GM23248 (cell line): Measurements from ENCODE around the gene CPNE4.

ENCODE experiments used
- EZH2 ChIP-seq: fragments of 200-600 bp; sonication (generic); IDR thresholded peaks from 2 replicates; pipeline ENCODE4 v1.6.1; 2018; ENCODE audit warnings: antibody characterized with exemption, mild to moderate bottlenecking; ENCODE audit not compliant: insufficient read depth, poor library complexity, severe bottlenecking
- EZH2phosphoT487 ChIP-seq: fragments of 200-600 bp; sonication (generic); IDR thresholded peaks from 2 replicates; pipeline ENCODE4 v1.6.1; 2018; ENCODE audit warnings: antibody characterized with exemption, moderate library complexity, mild to moderate bottlenecking, low read depth; ENCODE audit not compliant: insufficient read depth

DNA sequence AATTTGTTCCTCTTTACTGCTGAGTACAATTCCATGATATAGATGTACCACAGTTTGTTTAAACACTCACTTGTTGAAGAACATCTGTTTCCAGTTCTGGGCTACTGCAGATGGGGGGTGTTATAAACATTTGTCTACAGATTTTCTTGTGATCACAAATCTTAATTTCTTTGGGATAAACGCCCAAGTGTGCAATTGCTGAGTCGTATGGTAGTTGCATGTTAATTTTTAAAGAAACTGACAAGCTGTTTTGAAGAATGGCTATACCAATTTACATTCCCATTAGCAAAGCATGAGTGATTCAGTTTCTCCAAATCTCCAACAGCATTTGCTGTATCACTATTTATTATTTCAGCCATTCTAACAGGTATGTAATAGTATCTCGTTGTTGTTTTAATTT is 290.0 kb downstream of the CPNE4 start:
- TF ChIP-seq EZH2 (no peak), EZH2phosphoT487 (no peak)
